Keratinocyte (primary cell): Measurements from ENCODE around the gene CPNE1.

ENCODE experiments used
- EZH2 ChIP-seq: IDR thresholded peaks from one replicate; pipeline ENCODE4 v1.6.1; 2012; ENCODE audit warnings: inconsistent platforms, mild to moderate bottlenecking, low read length, moderate library complexity
- TF ChIP-seq, protein P1 (sequence below), 3 experiments: IDR thresholded peaks in 1 of 3; conservative IDR thresholded peaks in 1 of 3; optimal IDR thresholded peaks in 1 of 3; 2 replicates in 2 of 3; 3 replicates in 1 of 3; pipeline versions ENCODE3 to v1.5.1; 2011; ENCODE audit warnings: low read length in 3 of 3, mild to moderate bottlenecking in 3 of 3, moderate library complexity in 2 of 3, control low read depth in 1 of 3, inconsistent platforms in 1 of 3; ENCODE audit not compliant: insufficient read depth in 2 of 3; ENCODE audit errors: extremely low read depth in 1 of 3

DNA sequence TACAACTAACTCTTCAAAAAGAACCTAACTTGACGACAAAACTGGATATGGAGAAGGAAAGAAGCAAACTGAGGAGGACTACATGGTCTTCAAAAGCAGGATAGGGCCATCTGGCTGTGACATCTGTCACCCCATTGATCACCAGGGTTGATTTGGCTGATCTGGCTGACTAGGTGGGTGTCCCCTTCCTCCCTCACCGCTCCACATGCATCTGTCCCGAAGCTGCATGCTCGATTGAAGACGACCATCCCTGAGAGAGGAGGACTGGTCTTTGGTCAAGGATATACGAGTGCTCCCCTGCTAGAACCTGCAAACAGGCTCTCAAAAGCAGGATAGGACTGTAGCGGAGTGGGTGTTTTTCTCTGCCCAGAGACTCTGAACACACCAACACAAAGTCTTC is 21.7 kb downstream of the CPNE1 start:
- no peak for TF ChIP-seq EZH2
- TF ChIP-seq, protein P1, sequence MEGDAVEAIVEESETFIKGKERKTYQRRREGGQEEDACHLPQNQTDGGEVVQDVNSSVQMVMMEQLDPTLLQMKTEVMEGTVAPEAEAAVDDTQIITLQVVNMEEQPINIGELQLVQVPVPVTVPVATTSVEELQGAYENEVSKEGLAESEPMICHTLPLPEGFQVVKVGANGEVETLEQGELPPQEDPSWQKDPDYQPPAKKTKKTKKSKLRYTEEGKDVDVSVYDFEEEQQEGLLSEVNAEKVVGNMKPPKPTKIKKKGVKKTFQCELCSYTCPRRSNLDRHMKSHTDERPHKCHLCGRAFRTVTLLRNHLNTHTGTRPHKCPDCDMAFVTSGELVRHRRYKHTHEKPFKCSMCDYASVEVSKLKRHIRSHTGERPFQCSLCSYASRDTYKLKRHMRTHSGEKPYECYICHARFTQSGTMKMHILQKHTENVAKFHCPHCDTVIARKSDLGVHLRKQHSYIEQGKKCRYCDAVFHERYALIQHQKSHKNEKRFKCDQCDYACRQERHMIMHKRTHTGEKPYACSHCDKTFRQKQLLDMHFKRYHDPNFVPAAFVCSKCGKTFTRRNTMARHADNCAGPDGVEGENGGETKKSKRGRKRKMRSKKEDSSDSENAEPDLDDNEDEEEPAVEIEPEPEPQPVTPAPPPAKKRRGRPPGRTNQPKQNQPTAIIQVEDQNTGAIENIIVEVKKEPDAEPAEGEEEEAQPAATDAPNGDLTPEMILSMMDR (optimal IDR thresholded peaks at IDR 0.05 in 1 of 3, IDR thresholded peaks at IDR 0.05 in 1 of 3, conservative IDR thresholded peaks at IDR 0.05 in 1 of 3; ENCODE audit: extremely low read depth in 1 of 3, insufficient read depth in 2 of 3, low read length in 3 of 3): no peak
